ES-I3 (cell line): ENCODE results near the gene PHF2.

ENCODE experiments used
- H3K36me3 ChIP-seq: 2 replicates; pipeline ENCODE4 v1.6.1; 2013; ENCODE audit warnings: mild to moderate bottlenecking, low read length, control low read depth, moderate library complexity; ENCODE audit not compliant: insufficient read depth
- H3K4me1 ChIP-seq: 2 replicates; pipeline ENCODE4 v1.6.1; 2013; ENCODE audit warnings: mild to moderate bottlenecking, control low read depth, low read length; ENCODE audit not compliant: insufficient read depth
- H3K9ac ChIP-seq: 2 replicates; pipeline ENCODE4 v1.6.1; 2013; ENCODE audit warnings: low read depth, mild to moderate bottlenecking, low read length, moderate library complexity
- H3K9me3 ChIP-seq: 2 replicates; pipeline ENCODE4 v1.6.1; 2013; ENCODE audit warnings: mild to moderate bottlenecking, low read length, moderate library complexity; ENCODE audit not compliant: control insufficient read depth, insufficient read depth

Gene PHF2

GRCh38 chr9:93648181-93648580 is 71.8 kb downstream of the PHF2 start:
- Histone ChIP-seq H3K36me3 (peaks cover 3% of the 10 kb centered on the region; the same call in 1 of the 2 replicates), H3K4me1 (no peaks in the 10 kb centered on the region), H3K9ac (no peak overlapping the region), H3K9me3 (no peaks in the 10 kb centered on the region)

GRCh38 chr9:93648836-93649235 is 72.5 kb downstream of the PHF2 start:
- Histone ChIP-seq H3K4me1 (no peaks in the 10 kb centered on the region), H3K36me3 (peaks cover 3% of the 10 kb centered on the region; the same call in 1 of the 2 replicates), H3K9me3 (no peaks in the 10 kb centered on the region), H3K9ac (no peak overlapping the region)

- Histone ChIP-seq H3K9ac (no peak overlapping the region), H3K9me3 (no peaks in the 10 kb centered on the region), H3K36me3 (peaks cover 3% of the 10 kb centered on the region; the same call in 1 of the 2 replicates), H3K4me1 (no peaks in the 10 kb centered on the region)
These were observed 73.4 kb downstream of the PHF2 start for GRCh38 chr9:93649610-93650261.

- peaks cover 3% of the 10 kb centered on the region; the same call in 1 of the 2 replicates for H3K36me3 ChIP-seq
These were observed 74.1 kb downstream of the PHF2 start for GRCh38 chr9:93650448-93650847.

GRCh38 chr9:93651521-93651950 is 75.2 kb downstream of the PHF2 start:
- H3K9me3 ChIP-seq, result no peaks in the 10 kb centered on the region
- H3K36me3 ChIP-seq, result 0 out of 2 replicates have a peak, but pooled peaks cover 3% of the 10 kb centered on the region
- no peak overlapping the region for H3K9ac ChIP-seq
- no peaks in the 10 kb centered on the region for H3K4me1 ChIP-seq

More at GRCh38 chr9:93650448-93650847, 74.1 kb downstream of the PHF2 start:
- no peak overlapping the region for H3K9ac ChIP-seq
- H3K9me3 ChIP-seq, result no peaks in the 10 kb centered on the region
- H3K4me1 ChIP-seq, result no peaks in the 10 kb centered on the region

- Histone ChIP-seq H3K9me3 (no peaks in the 10 kb centered on the region), H3K4me1 (no peaks in the 10 kb centered on the region), H3K9ac (no peak overlapping the region), H3K36me3 (0 out of 2 replicates have a peak, but pooled peaks cover 3% of the 10 kb centered on the region)
These were observed 76.5 kb downstream of the PHF2 start for GRCh38 chr9:93652604-93653592.

- Histone ChIP-seq H3K4me1 (no peaks in the 10 kb centered on the region), H3K9me3 (no peaks in the 10 kb centered on the region), H3K9ac (no peak overlapping the region), H3K36me3 (0 out of 2 replicates have a peak, but pooled peaks cover 3% of the 10 kb centered on the region)
These were observed 77.4 kb downstream of the PHF2 start for GRCh38 chr9:93653760-93654159.

GRCh38 chr9:93654351-93654961 is 78.1 kb downstream of the PHF2 start:
- H3K9ac ChIP-seq, result no peak overlapping the region
- 0 out of 2 replicates have a peak, but pooled peaks cover 3% of the 10 kb centered on the region for H3K36me3 ChIP-seq
- H3K9me3 ChIP-seq, result no peaks in the 10 kb centered on the region
- no peaks in the 10 kb centered on the region for H3K4me1 ChIP-seq

- Histone ChIP-seq H3K9me3 (no peaks in the 10 kb centered on the region), H3K4me1 (no peaks in the 10 kb centered on the region), H3K36me3 (no peaks in the 10 kb centered on the region), H3K9ac (no peak overlapping the region)
These were observed 79.4 kb downstream of the PHF2 start for GRCh38 chr9:93655621-93656425.

GRCh38 chr9:93656426-93657239 is 80.2 kb downstream of the PHF2 start:
- Histone ChIP-seq H3K4me1 (no peaks in the 10 kb centered on the region), H3K36me3 (no peaks in the 10 kb centered on the region), H3K9ac (no peak overlapping the region), H3K9me3 (no peaks in the 10 kb centered on the region)

- no peak overlapping the region for H3K9ac ChIP-seq
- no peaks in the 10 kb centered on the region for H3K36me3 ChIP-seq
- H3K9me3 ChIP-seq, result no peaks in the 10 kb centered on the region
- H3K4me1 ChIP-seq, result no peaks in the 10 kb centered on the region
These were observed 81.1 kb downstream of the PHF2 start for GRCh38 chr9:93657331-93658111.

GRCh38 chr9:93658184-93658925 is 82.0 kb downstream of the PHF2 start:
- H3K4me1 ChIP-seq, result no peaks in the 10 kb centered on the region
- no peak overlapping the region for H3K9ac ChIP-seq
- no peaks in the 10 kb centered on the region for H3K36me3 ChIP-seq
- no peaks in the 10 kb centered on the region for H3K9me3 ChIP-seq
